Retina (tissue), 1 donor: ENCODE measurements around the gene C8A.

ENCODE experiments used
- DNase-seq: peaks from one replicate; pipeline ENCODE4 v3.0.0-alpha.2; 2016

Gene C8A

DNA sequence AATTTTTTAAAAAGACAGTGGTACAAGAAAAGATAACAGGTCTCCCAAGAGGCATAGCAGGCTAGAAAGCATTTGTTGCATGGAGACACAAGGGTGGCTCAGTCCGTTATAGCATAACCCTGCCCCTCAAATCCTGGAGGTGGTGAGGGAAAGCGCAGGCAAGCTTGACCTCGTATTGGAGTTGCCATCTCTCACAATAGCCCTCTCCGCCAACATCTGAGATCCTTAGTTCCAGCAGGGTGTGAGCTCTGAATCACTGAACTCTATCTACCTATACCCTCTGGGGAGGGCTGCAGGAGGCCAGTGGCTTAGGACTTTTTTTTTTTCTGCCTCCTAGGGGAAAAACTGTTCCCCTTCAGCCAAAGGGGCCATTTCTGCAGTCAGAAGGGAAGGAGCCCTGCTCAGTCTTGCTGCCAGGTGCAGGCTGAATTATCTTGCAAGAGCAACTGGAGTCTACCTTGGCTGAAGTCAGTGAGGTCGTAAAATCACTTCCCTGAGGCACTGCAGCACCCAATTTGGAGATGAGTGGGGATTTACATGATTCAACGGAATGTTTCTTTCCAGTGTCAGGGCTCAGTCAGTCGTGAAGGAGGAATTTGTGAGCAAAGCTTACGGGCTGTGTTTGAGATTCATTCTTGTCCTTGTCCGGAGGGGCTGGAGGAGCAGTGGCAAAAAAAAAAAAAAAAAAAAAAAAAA, 17.2 kb upstream of the C8A start:
- no peak for DNase-seq

DNA sequence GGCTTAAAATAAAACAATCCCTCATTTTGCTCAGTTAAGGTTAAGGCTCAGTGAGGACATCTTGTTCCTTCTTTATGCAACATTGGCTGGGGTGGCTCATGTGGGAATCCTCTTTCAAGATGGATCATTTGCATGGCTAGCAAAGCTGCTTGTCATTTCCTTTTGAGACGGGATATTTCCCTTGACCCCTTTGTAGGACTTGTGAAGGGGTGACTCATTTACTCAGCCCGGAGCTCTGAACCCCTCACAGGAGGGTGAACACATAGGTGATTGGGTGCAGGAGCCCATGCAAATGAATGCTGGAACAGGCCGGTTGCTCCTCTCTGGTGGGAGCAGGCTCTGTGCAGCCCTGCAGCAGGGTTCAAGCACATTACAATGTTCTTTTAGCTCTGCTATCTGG, 15.8 kb upstream of the C8A start:
- no peak for DNase-seq

DNA sequence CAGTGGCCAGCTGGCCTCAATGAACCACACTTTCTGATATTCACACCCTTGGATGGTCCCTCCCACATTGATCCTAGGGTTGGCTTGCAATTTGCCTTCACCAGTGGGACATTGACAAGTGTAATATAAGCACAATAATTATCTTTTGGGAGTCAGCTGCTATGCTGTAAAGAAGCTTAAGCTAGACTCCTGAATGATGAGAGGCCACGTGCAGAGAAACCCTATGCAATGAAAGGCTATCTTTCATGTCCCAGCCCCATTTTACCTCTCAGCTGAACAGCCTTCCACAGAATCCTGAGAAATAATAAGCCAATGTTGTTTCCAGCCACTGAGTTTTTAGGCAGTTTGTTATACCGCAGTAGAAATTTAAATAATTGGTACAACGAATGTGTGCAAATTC, 11.1 kb upstream of the C8A start:
- no peak for DNase-seq

DNA sequence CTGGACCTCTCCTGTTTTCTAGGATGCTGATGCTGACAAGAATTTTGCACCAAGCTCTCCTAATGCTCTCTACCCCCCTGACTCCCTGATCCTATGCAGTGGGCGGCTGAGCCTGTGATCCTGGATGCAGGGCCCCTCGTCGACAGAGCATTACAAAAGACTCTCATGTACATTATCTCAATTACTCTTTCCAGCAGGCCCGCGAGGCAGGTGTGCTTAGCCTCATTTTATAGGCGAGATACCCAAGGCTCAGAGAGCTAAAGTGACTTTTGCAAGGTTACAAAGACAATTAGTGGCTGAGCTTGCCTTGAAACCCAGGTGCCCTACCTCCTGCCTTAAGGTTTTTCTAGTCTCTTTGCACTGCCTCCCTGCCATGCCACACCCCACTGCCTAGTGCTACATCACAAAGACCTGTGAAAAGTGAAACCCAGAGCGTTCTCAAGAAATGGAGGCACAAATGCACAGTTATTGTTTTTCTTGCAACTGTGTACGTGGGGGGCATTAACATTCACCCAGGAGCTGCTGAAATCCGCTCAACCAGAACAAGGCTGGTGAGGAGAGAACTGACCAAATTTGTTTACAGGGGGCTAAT, 10.0 kb upstream of the C8A start:
- no peak for DNase-seq

DNA sequence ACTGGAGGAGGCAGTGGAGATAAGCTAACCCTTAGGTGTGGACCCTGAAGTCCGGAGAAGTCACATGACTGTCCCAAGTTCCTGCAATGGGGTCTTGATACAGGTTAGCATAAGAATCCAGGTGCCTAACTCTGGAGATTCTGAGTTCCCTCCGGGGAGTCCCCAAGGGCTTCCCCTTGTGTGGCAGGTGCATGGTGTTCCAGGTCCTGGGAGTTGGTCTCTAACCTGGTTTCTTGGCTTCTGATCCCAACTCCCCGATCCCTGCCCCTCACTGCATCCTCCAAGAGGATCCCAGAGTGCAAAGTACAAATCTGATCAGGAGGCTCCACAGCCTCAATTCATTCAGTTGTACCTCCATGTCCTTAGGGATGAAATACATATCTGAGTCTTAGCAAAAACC, 9.3 kb upstream of the C8A start:
- no peak for DNase-seq

DNA sequence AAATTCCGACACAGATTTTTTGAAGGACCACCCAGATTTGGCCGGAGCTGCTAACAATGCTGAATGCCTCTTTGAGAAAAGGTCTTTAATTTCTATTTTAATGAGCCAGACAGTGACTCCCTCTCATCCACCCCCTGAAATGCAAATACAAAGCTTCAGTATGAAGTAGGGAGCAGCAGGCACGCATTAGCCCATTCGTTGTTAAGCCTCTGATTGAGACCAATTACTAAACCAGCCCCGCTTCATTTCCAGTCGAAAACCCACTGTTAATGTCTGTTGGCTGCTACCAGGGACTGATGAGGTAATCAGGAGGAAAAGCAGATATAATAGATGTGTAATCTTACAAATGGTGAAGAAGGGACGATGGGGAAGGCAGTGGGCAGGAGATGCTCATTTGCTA, 4.8 kb upstream of the C8A start:
- peak; percentile 80 for DNase-seq

DNA sequence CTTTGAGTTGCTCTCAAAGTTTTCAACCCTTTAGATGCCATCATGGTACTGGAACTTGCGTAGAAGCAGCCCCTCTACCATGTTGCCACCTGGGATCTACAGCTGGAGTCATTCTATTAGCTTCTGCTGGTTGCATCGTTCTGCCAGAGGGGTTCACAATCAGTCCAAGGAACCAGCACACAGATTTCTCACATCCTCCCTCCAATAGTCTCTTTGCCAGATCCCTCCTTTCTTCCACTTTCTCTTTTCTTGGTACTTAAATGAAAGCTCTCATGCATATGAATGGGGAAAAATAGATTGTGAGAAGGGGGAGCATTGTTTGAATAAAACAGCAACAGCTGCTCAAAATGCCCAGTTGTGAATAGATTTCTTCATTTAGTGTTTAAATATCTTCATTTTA, 4.2 kb upstream of the C8A start:
- no peak for DNase-seq

DNA sequence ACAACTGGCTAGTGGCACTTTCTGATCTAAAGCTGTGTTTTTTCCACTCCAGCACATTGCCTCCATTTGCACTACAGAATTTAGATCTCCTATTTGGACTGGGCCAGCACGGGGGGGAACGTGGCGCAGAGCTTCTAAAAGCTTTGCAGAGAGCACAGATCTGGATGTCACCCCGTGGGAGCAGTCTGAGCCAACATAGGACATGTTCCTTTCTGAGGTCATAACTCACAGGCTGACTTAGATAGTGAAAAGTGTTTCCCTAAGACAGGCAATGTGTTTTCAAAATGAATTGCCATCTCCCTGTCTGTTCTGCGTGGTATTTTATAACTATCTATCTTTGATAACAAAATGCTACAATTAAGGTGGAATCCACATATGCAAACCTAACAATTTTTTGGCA, 3.7 kb upstream of the C8A start:
- no peak for DNase-seq

DNA sequence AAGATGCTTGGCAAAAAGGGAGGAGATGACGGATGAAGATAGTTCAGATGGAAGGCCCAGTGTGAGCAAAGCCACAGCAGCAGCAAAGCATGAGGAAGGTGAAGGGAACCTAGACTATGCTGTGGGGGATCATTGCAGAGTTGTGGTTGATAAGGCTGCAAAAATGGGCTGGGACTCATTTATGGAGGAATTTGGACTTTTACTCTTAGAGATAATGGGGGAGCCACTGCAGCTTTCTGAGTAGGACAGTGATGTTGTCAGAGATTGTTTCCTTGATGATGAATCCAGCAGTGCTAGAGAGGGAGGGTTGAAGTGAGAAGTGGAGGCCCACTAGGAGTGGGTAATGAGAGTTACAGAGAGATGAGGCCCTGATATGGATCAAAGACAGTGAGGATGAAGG, 2.1 kb upstream of the C8A start:
- no peak for DNase-seq

DNA sequence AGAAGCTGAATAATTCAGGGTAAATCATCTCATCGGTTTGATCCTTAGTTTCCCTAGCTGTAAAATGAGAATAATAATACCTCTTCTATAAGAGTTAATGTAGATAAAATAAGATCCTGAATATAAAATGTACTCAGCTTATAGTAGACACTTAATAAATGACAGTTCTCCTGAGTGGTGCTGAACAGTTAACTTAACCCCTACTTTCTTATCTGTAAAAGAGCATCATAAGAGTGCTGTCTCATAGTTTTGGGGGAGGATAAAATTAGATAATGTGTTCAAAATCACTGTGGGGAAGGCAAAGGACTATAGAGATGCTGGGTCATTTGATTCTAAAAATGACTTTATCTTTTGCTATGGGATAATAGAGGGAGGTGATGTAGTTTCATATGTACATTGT, 593 bp downstream of the C8A start:
- no peak for DNase-seq

DNA sequence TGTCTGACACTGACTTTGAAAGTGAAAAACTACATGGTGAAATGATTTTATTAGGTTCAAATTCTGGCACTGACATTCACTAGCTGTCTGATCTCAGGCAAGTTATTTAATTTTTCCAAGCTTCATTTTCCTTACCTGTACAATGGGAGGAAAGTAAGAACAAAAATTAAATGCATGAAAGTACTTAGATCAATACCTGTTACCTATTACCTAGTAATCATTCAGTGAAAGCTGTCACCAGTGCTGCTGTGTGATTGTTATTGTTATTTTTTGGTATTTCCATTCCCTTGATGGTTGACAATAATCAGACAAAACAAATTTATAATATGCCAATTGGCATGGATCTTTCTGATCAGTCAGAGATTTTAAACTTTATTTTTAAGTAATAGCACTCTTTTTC, 1.6 kb downstream of the C8A start:
- DNase-seq = no peak

DNA sequence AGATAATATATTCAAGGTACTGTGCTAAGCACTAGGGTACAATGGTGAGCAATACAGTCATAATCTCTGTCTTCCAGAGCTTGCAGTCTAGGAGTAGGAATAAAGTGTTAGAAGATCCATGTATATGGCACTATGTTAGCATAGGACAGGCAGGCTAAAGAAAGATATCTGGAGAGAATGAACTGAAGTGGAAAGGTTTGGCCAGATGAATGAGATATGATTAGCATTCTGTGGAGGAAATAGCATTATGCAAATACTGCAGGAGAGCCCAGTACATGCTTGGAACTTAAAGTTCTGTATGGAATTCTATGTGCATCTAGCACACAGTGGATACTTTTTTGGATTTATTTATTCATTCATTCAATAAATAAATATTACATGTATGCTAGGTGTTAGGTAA, 4.7 kb downstream of the C8A start:
- no peak for DNase-seq

DNA sequence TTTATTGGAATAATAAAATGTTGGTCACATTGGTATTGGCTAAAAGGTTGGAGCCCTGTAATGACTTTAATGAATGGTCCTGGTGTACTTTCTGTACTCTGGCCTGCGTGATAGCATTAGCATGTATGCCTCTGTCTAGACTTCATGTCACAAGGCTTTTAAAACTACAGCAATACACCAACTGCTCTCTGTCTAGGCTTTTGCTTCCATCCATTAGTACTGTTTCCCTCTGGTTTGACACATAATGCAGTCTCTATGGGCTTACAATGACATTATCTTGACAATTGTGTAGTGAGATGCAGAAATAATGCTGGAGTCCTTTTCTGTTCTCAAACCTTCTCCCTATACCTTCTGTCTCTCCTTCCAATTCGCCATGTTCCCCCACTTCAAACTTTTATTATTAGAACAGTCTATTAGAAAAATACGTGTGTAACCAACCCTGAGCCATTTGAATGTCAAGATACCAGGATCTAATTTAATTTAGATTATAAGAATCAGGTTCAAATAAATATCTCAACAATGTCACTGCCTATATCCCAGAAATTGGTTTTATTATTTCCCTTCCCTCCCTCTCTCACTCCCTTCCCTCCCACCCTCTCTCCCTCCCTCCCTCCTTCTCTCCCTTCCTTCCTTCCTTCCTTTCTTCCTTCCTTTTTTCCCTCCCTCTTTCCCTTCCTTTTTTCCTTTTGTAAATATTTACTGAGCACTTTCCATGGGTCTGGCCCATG, 8.8 kb downstream of the C8A start:
- DNase-seq = no peak

DNA sequence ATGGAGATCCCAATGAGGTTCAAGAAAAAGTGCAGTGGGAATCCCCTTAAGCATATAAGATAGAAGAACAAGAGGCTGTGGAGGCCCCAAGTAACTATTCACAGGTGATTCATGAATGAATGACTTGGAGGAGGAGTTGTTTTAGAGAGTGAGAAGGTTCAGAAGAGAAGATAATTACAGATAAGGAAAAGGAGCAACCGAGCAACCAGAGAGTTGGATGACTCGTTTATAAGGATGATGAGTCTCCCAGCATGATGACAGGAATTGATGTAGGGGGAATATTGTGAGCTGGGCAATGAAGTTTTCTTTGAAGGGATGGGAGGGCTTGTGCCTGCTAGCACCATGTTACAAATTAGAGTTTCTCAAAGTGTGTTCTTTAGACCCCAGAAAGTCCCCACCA, 9.8 kb downstream of the C8A start:
- DNase-seq = no peak

DNA sequence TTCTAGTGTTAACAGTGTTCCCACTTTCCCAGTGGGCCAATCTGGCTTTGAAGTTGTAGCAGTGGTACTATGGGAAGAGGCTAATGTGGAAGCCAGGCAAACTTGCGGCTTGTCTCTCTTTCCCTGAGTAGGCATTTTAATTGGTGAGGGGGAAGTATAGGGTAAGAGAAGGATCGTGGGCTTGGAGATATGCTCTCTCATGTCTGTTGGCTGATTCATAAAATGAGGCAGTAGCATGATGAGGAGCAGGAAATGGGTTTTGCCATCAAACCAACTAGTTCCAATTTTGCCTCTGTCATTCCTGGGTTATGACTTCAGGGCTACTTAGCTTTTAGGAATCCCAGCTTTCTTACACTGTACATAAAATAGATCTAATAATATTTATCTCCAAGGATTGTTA, 12.1 kb downstream of the C8A start:
- no peak for DNase-seq

DNA sequence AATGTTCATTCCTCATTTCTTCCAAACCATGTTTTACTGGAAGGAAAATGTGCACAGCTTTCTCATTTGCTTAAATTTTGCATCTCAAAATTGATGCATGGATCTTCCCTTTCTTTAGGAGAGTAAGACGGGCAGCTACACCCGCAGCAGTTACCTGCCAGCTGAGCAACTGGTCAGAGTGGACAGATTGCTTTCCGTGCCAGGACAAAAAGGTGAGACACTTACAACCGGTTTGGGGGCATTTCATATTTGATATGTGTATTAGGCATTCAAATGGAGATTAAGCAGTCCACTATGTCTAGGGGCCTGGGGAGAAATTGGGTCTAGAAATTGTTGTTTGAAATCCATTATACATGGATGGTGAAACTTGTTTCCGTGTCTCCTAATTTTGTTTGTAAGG, 12.9 kb downstream of the C8A start:
- no peak for DNase-seq

DNA sequence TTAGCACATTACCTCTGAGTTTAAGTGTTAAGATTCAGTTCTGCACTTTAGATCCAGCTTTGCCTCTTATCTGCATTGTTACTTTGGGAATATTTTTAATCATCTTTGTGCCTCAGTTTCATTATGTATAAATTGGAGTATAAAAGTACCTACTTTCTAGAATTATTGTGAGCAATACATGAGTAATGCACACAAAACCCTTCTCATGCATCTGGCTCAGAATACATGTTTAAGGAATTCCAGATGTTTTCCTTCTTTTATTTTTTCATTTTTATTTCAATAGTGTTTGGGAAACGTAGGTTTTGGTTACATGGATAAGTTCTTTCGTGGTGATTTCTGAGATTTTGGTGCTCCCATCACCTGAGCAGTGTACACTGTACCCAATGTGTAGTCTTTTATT, 14.2 kb downstream of the C8A start:
- no peak for DNase-seq

DNA sequence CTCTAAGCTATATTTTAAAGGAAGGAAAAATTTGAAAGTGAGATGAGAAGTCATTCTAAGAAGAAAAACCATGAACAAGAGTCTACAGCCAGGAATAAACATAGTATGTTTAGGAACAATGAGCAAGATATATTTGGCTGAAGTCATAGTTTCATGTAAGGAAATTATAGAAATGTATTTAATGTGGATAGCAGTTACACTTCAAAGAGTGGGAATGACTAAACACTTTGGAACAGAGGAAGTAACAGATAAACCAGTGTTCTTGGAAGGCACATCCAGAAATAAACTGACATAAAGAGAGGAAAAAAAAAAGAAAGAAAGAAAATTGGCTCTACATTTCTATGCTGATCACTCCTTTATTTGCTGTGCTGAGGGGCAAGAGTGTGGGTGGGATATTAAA, 18.0 kb downstream of the C8A start:
- DNase-seq = no peak

DNA sequence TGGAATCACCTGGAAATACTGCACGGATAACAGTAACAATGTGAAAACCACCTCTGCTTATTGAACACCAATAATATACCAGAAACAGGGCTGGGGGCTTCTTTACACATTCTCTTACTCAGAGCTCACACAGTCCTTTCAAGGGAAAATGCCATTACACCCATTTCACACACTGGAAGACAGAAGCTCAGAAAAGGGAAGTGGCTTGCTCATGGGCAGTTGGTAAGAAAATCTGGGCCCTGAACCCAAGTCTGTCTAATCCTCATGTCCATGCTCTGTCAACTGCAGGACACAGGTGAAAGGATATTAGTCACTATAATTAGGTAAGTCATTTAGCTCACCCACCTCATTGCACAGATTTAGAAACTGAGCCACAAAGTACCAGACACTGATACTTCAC, 18.6 kb downstream of the C8A start:
- DNase-seq = no peak

DNA sequence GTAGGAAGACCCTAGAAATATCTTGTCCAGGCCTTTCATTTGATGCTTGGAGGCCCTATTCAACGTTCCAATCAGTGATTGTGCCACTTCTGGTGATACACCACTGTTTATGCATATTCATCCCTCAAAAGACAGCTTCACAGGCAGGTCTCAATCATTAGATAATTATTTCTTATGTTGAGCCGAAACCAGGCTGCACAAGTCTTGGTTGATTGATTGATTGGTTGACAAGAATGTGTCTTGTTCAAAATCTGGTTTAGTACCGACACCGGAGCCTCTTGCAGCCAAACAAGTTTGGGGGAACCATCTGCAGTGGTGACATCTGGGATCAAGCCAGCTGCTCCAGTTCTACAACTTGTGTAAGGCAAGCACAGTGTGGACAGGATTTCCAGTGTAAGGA, 20.1 kb downstream of the C8A start:
- DNase-seq = no peak

DNA sequence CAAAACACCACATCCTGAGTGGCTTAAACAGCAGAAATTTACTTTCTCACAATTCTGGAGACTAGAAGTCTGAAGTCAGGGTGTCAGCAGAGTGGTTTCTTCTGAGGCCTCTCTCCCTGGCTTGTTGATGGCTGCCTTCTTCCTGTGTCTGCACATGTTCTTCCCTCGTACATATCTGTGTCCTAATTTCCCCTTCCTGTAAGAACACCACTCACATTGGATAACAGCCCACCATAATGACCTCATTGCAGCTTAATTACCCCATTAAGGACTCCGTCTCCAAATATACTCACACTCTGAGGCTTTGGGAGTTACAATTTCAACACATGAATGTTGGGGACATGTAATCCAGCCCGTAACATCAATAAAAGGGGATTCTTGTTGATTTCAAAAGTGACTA, 23.4 kb downstream of the C8A start:
- DNase-seq = no peak

DNA sequence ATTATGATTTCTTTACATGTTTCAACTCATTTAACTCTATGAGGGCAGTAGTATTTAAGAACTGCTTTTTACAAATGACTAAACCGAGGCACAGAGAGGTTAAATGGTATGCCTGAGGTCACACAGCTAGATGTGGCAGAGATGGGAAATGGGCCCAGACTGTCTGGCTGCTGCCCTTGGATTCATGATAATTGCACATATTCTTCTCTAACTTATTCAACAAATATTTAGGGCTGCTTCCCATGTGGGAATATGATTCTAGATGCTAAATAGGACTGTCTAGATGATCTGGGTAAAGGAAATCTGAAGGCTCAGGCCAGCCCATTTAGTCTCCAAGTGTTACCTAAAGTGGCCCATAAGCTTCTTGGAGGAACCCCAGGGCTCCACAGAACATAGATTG, 26.2 kb downstream of the C8A start:
- DNase-seq = no peak

DNA sequence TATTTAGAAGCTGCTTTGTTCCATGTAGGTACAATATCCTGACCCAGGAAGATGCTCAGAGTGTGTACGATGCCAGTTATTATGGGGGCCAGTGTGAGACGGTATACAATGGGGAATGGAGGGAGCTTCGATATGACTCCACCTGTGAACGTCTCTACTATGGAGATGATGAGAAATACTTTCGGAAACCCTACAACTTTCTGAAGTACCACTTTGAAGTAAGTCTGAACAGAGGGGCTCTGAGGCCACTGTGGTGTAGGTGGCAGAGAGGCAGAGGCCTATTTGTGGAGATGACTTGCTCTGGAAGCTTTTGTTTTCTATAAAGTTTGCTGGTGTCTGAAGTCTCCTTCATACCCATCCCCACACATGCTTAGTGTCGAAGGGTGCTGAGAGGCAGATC, 26.8 kb downstream of the C8A start:
- DNase-seq = no peak

DNA sequence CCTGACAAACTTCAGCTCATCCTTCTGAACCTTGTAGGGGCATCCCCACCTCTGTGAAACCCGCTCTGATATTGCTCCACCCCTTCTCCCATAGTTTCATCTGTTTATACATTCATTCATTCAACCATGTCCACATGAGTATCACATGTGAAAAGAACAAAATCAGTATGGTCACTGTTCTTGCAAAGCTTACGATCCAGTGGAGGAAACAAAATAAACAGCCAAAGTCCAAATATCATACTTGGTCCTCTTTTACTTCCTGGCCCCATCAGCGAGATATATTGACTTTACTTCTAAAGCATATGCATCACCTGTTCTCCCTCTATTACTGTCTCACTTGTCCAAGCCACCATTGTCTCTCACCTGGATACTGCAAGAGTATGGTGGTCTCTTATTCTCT, 35.6 kb downstream of the C8A start:
- DNase-seq = no peak

DNA sequence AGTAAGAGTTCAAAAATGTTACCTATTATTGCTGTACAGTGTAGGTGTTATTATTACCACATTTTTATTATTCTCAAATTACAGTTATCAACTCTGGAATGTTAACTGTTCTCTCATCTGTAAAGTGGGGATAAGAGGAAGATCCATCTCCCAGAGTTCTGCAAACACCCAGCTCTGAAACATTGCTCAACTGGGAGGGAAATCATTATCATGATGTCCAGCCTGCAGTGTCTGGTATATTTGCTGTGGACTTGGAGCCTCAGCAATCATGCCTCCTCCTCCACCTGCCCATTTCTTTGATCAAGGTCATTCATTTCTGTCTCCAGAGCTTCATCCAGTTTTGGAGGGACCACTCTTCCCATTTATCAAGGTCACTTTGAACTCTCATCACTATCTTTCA, 39.4 kb downstream of the C8A start:
- DNase-seq = no peak
